A549 (cell line): ENCODE data around the gene ITM2C.

Experiments used
- BHLHE40 ChIP-seq: IDR thresholded peaks from 2 replicates; pipeline ENCODE4 v1.6.1; 2012; ENCODE audit warnings: low read depth, low read length, inconsistent platforms
- CBX2 ChIP-seq: fragments of 200-600 bp; sonication (generic); IDR thresholded peaks from 2 replicates; pipeline ENCODE4 v1.6.1; 2016; ENCODE audit warnings: low read depth, mild to moderate bottlenecking, borderline replicate concordance
- ESRRA ChIP-seq: fragments of 150-350 bp; IDR thresholded peaks from 2 replicates; pipeline ENCODE4 v1.6.1; 2014; ENCODE audit warnings: mild to moderate bottlenecking, low read length, borderline replicate concordance
- JUN ChIP-seq, 2 experiments: fragments of >200 bp; sonication (Bioruptor Twin); formaldehyde crosslinking; IDR thresholded peaks; 2 replicates in 1 of 2; 3 replicates in 1 of 2; pipeline ENCODE4 v1.6.1; 2016 to 2017
- POLR2A ChIP-seq: IDR thresholded peaks from 2 replicates; pipeline ENCODE4 v1.6.1; 2012; ENCODE audit warnings: mild to moderate bottlenecking, low read length
- RAD21 ChIP-seq, 2 experiments: fragments of >200 bp in 1 of 2; sonication (Bioruptor Twin) in 1 of 2; formaldehyde crosslinking in 1 of 2; IDR thresholded peaks in 1 of 2; conservative IDR thresholded peaks in 1 of 2; 2 replicates in 1 of 2; 3 replicates in 1 of 2; pipeline ENCODE4 v1.6.1; 2012 to 2018; ENCODE audit warnings: inconsistent platforms in 1 of 2
- SREBF2 ChIP-seq: fragments of 450-650 bp; IDR thresholded peaks from 2 replicates; pipeline ENCODE4 v1.6.1; 2014; ENCODE audit warnings: mild to moderate bottlenecking, moderate library complexity
- TF ChIP-seq, protein P1 (sequence below): fragments of 200-600 bp; sonication (generic); IDR thresholded peaks from 2 replicates; pipeline ENCODE4 v1.6.1; 2016; ENCODE audit warnings: antibody characterized with exemption, mild to moderate bottlenecking, moderate library complexity
- TF ChIP-seq, protein P2 (sequence below): fragments of >200 bp; sonication (Bioruptor Twin); formaldehyde crosslinking; IDR thresholded peaks from 3 replicates; pipeline ENCODE4 v1.5.1; 2016

DNA sequence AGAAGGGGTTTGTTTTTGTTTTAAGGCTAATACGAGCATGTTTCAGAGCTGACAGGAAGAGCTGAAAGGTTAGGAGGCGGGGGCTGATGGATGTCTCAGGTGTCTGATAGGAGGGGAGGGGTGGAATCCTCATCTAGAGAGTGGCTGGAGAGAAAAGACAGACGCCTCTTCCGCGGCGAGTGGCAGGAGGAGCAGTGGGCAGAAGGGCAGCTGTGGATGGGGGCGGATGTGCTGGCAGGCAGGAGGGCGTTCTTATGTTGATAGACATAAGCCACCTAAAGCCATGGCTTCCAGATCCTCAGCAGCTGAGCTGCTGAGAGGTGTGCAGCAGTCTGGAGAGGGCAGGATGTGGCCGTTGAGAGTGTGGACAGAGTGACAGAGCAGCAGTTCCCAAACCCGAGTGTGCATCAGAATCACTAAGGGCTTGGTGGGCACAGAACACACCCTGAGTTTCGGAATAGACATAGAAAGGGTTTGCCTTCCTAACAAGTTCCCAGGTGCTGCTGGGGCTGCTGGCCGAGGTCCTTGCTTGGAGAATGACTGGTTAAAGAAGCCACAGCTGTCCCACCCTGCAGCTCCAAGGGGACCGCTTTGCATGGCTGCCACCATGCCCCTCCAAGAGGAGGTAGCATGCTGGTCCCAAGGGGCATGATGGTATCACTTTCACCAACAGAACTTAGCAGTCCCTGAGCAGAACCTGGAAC lies 3.0 kb upstream of the ITM2C start:
- TF ChIP-seq ESRRA (no peak), JUN (IDR thresholded peaks at IDR 0.05) (no peak), POLR2A (no peak), BHLHE40 (no peak), SREBF2 (no peak), RAD21 (conservative IDR thresholded peaks at IDR 0.05 in 1 of 2, IDR thresholded peaks at IDR 0.05 in 1 of 2) (no peak), CBX2 (no peak)
- TF ChIP-seq, protein P1, sequence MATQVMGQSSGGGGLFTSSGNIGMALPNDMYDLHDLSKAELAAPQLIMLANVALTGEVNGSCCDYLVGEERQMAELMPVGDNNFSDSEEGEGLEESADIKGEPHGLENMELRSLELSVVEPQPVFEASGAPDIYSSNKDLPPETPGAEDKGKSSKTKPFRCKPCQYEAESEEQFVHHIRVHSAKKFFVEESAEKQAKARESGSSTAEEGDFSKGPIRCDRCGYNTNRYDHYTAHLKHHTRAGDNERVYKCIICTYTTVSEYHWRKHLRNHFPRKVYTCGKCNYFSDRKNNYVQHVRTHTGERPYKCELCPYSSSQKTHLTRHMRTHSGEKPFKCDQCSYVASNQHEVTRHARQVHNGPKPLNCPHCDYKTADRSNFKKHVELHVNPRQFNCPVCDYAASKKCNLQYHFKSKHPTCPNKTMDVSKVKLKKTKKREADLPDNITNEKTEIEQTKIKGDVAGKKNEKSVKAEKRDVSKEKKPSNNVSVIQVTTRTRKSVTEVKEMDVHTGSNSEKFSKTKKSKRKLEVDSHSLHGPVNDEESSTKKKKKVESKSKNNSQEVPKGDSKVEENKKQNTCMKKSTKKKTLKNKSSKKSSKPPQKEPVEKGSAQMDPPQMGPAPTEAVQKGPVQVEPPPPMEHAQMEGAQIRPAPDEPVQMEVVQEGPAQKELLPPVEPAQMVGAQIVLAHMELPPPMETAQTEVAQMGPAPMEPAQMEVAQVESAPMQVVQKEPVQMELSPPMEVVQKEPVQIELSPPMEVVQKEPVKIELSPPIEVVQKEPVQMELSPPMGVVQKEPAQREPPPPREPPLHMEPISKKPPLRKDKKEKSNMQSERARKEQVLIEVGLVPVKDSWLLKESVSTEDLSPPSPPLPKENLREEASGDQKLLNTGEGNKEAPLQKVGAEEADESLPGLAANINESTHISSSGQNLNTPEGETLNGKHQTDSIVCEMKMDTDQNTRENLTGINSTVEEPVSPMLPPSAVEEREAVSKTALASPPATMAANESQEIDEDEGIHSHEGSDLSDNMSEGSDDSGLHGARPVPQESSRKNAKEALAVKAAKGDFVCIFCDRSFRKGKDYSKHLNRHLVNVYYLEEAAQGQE = no peak
- TF ChIP-seq, protein P2, sequence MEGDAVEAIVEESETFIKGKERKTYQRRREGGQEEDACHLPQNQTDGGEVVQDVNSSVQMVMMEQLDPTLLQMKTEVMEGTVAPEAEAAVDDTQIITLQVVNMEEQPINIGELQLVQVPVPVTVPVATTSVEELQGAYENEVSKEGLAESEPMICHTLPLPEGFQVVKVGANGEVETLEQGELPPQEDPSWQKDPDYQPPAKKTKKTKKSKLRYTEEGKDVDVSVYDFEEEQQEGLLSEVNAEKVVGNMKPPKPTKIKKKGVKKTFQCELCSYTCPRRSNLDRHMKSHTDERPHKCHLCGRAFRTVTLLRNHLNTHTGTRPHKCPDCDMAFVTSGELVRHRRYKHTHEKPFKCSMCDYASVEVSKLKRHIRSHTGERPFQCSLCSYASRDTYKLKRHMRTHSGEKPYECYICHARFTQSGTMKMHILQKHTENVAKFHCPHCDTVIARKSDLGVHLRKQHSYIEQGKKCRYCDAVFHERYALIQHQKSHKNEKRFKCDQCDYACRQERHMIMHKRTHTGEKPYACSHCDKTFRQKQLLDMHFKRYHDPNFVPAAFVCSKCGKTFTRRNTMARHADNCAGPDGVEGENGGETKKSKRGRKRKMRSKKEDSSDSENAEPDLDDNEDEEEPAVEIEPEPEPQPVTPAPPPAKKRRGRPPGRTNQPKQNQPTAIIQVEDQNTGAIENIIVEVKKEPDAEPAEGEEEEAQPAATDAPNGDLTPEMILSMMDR = no peak
